T-helper 17 cell (primary cell): ENCODE results near the gene BRMS1. TPM values are rescaled to one million over a fixed set of nuclear protein-coding genes. Genes with fewer than 3 reads are reported as not detected.
"Not testable (repeated sequence)": the region's sequence is repeated elsewhere in the genome, so short reads cannot be mapped to it uniquely, and the experiment has no call there.

Experiments
- ATAC-seq: fragments of 150-1000 bp; cut with Tn5 transposase; 2 replicates; pipeline ENCODE4 v1.10.0; 2021; ENCODE audit warnings: mild to moderate bottlenecking, moderate library complexity
- DNase-seq, 3 donors: peaks; one replicate each; pipeline versions ENCODE4 v3.0.0 to v3.0.0-alpha.2; 2020 to 2021
- H3K9me3 ChIP-seq: one replicate; pipeline ENCODE4 v1.7.0; 2013; ENCODE audit warnings: low read length, mild to moderate bottlenecking; ENCODE audit not compliant: control insufficient read depth, poor library complexity, severe bottlenecking
- H3K27ac Mint-ChIP-seq: one replicate; pipeline ENCODE4 v1.8.0; 2022; ENCODE audit warnings: mild to moderate bottlenecking, moderate library complexity, mixed read lengths
- H3K27me3 Mint-ChIP-seq: one replicate; pipeline ENCODE4 v1.8.0; 2022; ENCODE audit warnings: mixed read lengths
- H3K36me3 Mint-ChIP-seq: one replicate; pipeline ENCODE4 v1.8.0; 2022; ENCODE audit warnings: low read depth, mixed read lengths
- H3K4me1 Mint-ChIP-seq: one replicate; pipeline ENCODE4 v1.8.0; 2022; ENCODE audit warnings: mild to moderate bottlenecking, mixed read lengths
- H3K4me3 Mint-ChIP-seq: one replicate; pipeline ENCODE4 v1.8.0; 2022; ENCODE audit warnings: mild to moderate bottlenecking, moderate library complexity, mixed read lengths
- total RNA-seq, 4 donors: library from RNA in 2 of 4; stranded (reverse) in 2 of 4; gene quantifications; one replicate each; pipeline ENCODE4 v1.2.3 and lab custom pipeline; 2022 to 2026

The BRMS1 gene
- total RNA-seq, 2 donors from 2014 or later: 44.3 to 53.9 TPM

- H3K36me3 Mint-ChIP-seq, H3K27ac Mint-ChIP-seq, H3K4me3 Mint-ChIP-seq, DNase-seq, H3K27me3 Mint-ChIP-seq, H3K9me3 ChIP-seq, ATAC-seq: not testable (repeated sequence)
- peaks cover 16% of the 10 kb centered on the region for H3K4me1 Mint-ChIP-seq
These were observed 5.8 kb upstream of the BRMS1 start for GRCh38 chr11:66350560-66351235.

GRCh38 chr11:66349084-66349386 lies 4.1 kb upstream of the BRMS1 start:
- no peak for ATAC-seq
- no peaks in the 10 kb centered on the region for H3K27me3 Mint-ChIP-seq
- peaks cover 7% of the 10 kb centered on the region for H3K36me3 Mint-ChIP-seq
- peaks cover 26% of the 10 kb centered on the region for H3K4me1 Mint-ChIP-seq
- peak overlapping the region; percentile 21 for H3K4me3 Mint-ChIP-seq
- no peaks in the 10 kb centered on the region for H3K9me3 ChIP-seq
- peak overlapping the region; percentile 93 for H3K27ac Mint-ChIP-seq
- no peak for DNase-seq

GRCh38 chr11:66347425-66348276 lies 2.7 kb upstream of the BRMS1 start, which contains the start of gene B4GAT1:
Gene B4GAT1, minus strand, starts transcription at chr11:66347629. Its CDS starts 84 bp downstream, at chr11:66347545.
- H3K27me3 Mint-ChIP-seq: no peaks in the 10 kb centered on the region
- peak; percentile 58 to 67 (median 62) for DNase-seq
- peak; percentile 48 for ATAC-seq
- H3K27ac Mint-ChIP-seq: peak within 1 kb of the TSS; percentile 98
- peaks cover 5% of the 10 kb centered on the region for H3K36me3 Mint-ChIP-seq
- H3K9me3 ChIP-seq: no peaks in the 10 kb centered on the region
- peak within 1 kb of the TSS; percentile 85 for H3K4me3 Mint-ChIP-seq
- peaks cover 35% of the 10 kb centered on the region for H3K4me1 Mint-ChIP-seq

- Mint-ChIP-seq H3K4me1 (peaks cover 38% of the 10 kb centered on the region), H3K27ac (peak overlapping the region; percentile 98), H3K4me3 (peak overlapping the region; percentile 72), H3K36me3 (peaks cover 5% of the 10 kb centered on the region), H3K27me3 (no peaks in the 10 kb centered on the region)
- DNase-seq (no peak), ATAC-seq (no peak)
- H3K9me3 ChIP-seq: no peaks in the 10 kb centered on the region
These were observed 1.8 kb upstream of the BRMS1 start for GRCh38 chr11:66346476-66347424.

- Mint-ChIP-seq H3K27me3 (no peaks in the 10 kb centered on the region), H3K27ac (peak overlapping the region; percentile 98), H3K4me1 (peaks cover 41% of the 10 kb centered on the region), H3K4me3 (peak overlapping the region; percentile 96), H3K36me3 (peaks cover 9% of the 10 kb centered on the region)
- DNase-seq (no peak), ATAC-seq (peak; percentile 30)
- H3K9me3 ChIP-seq: no peaks in the 10 kb centered on the region
These were observed 379 bp upstream of the BRMS1 start for GRCh38 chr11:66345316-66345649.

- Mint-ChIP-seq H3K27ac (peak overlapping the region; percentile 87), H3K36me3 (peaks cover 10% of the 10 kb centered on the region), H3K27me3 (no peaks in the 10 kb centered on the region), H3K4me1 (peaks cover 35% of the 10 kb centered on the region), H3K4me3 (peak overlapping the region; percentile 96)
- ATAC-seq (no peak), DNase-seq (no peak)
- H3K9me3 ChIP-seq: no peaks in the 10 kb centered on the region
These were observed 1.7 kb downstream of the BRMS1 start for GRCh38 chr11:66343176-66343575.

- ATAC-seq (no peak), DNase-seq (no peak)
- H3K9me3 ChIP-seq: no peaks in the 10 kb centered on the region
- Mint-ChIP-seq H3K4me1 (peaks cover 33% of the 10 kb centered on the region), H3K36me3 (peaks cover 8% of the 10 kb centered on the region), H3K4me3 (peak overlapping the region; percentile 41), H3K27me3 (no peaks in the 10 kb centered on the region), H3K27ac (peak overlapping the region; percentile 32)
These were observed 3.3 kb downstream of the BRMS1 start for GRCh38 chr11:66341502-66342126.

- Mint-ChIP-seq H3K4me1 (peaks cover 35% of the 10 kb centered on the region), H3K36me3 (peaks cover 8% of the 10 kb centered on the region)
- no peak for ATAC-seq
These were observed 4.1 kb downstream of the BRMS1 start for GRCh38 chr11:66340596-66341501.

GRCh38 chr11:66339686-66340483 lies 5.0 kb downstream of the BRMS1 start:
- H3K36me3 Mint-ChIP-seq: peaks cover 8% of the 10 kb centered on the region
- no peak for ATAC-seq
- no peak for DNase-seq

More at GRCh38 chr11:66340596-66341501, 4.1 kb downstream of the BRMS1 start:
- Mint-ChIP-seq H3K4me3 (peak overlapping the region; percentile 41), H3K27ac (peak overlapping the region; percentile 32), H3K27me3 (no peaks in the 10 kb centered on the region)
- H3K9me3 ChIP-seq: no peaks in the 10 kb centered on the region
- no peak for DNase-seq

GRCh38 chr11:66339162-66339675 lies 5.7 kb downstream of the BRMS1 start:
- H3K4me3 Mint-ChIP-seq: no peak overlapping the region
- H3K9me3 ChIP-seq: no peaks in the 10 kb centered on the region
- H3K27me3 Mint-ChIP-seq: no peaks in the 10 kb centered on the region
- DNase-seq (no peak), ATAC-seq (no peak)
- H3K27ac Mint-ChIP-seq: peak overlapping the region; percentile 53
- peaks cover 26% of the 10 kb centered on the region for H3K4me1 Mint-ChIP-seq
- peaks cover 6% of the 10 kb centered on the region for H3K36me3 Mint-ChIP-seq

More at GRCh38 chr11:66339686-66340483, 5.0 kb downstream of the BRMS1 start:
- no peaks in the 10 kb centered on the region for H3K9me3 ChIP-seq
- Mint-ChIP-seq H3K4me1 (peaks cover 30% of the 10 kb centered on the region), H3K4me3 (no peak overlapping the region), H3K27ac (no peak overlapping the region), H3K27me3 (no peaks in the 10 kb centered on the region)
